CD4-positive, alpha-beta T cell treated with Interleukin-15 for 1 hour (primary cell): Measurements from ENCODE around the gene PLEKHG3.
A peak's percentile ranks its signal among the peaks of the same experiment; 100 is the strongest.

ENCODE experiments used
- DNase-seq: peaks from one replicate; pipeline ENCODE4 v3.0.0-alpha.2; 2020

Gene PLEKHG3

GRCh38 chr14:64708148-64709004 lies 4.2 kb downstream of the PLEKHG3 start:
- DNase-seq: peak; percentile 70

DNA sequence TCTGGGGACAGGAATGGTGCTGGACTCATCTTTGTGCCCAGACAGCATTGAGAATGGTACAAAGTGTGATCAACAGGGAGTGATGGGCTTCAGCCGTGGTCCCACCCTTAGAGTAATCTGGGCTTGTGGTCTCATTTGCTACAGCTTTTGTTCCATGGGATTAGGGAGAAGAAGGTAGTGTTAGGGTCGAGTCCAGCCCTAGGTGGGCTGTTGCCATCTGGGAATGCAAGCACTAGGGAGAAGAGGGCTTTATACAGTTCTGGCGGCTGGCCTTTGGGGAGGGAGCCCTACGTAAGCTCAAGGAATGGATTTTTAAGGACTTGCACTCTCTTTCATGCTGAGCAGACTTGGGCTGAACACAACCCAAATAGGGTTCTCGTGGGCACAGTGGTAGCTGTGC lies 4.9 kb downstream of the PLEKHG3 start:
- no peak for DNase-seq

DNA sequence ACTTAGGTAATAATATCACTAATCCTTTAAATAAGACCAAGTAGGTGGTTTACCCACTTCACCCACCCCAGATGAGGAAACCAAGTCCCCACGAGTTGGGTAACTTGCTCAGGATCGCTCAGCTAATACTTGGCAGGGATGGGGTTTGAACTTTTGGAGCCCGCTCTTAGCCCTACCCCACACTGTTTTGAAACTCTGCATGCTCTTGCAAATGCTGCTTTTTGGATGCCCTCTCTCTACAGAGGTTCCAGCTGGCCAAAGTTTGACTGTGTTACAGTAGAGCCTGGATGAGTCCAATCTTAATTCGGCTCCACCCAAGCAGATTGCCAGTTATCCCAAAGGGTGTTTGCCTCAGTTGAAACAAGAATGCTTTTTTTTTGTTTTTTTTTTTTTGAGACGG lies 6.8 kb downstream of the PLEKHG3 start:
- DNase-seq: no peak

GRCh38 chr14:64713677-64714076 lies 9.5 kb downstream of the PLEKHG3 start:
- no peak for DNase-seq

GRCh38 chr14:64714432-64715025 lies 10.3 kb downstream of the PLEKHG3 start:
- DNase-seq: no peak

DNA sequence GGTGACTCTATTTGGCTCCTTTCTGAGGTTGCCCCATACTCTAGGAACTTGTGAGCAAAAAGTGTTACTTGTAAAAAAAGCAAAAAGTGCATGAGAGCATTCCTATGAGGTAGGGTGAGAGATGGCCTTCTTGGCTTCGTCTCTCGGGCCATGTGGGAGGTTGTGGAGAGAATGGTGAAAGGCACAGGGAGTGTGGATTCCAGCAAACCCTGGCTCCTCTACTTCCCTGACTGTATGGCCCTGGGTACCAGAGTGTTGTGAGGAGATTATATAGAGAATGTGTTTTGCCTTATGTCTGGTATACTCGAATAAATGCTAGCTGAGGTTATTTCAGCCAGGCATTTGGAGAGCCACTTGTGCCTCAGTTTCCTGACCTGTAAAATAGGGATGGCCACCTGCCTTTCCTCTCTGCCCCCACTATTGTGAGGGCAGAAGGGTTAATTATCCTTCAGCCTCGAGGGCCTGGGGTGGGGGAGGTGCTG lies 11.0 kb downstream of the PLEKHG3 start:
- no peak for DNase-seq

DNA sequence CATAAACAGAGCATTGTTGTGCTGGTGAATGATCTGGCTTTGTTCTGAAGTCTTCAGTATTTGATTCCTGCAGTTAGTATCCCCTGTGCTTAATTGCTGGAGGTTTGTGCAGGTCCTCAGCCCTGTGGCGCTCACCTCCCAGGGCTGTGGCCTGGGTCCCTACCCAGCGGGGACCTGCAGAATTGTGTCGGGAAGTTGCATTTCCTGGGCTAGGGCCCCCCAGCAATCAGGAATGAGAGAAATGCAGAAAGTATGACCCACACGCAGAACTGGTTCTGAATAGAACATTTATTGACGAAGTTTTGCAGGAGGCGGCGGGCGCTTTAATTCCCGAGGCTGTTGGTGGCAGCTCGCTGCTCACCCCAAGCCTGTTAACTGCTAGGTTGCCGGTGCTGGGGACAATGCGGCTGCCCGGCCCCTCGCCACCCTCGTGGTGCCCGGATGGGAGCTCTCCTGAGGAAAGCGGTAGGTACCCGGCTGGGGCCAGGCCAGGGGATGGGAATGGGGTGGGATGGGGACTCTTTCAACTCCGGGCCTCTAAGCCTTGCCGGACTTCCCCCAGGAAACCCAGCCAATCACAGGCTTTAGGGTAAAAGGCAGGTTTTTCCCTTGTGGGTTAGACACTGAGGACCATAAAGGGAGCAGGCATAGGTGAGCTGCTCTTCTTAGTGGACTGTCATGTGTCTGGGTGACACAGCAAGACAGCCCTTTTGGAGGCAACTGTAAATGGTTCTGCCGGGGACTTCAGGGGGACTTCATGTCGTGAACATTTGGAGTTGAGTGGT lies 11.6 kb downstream of the PLEKHG3 start:
- no peak for DNase-seq

DNA sequence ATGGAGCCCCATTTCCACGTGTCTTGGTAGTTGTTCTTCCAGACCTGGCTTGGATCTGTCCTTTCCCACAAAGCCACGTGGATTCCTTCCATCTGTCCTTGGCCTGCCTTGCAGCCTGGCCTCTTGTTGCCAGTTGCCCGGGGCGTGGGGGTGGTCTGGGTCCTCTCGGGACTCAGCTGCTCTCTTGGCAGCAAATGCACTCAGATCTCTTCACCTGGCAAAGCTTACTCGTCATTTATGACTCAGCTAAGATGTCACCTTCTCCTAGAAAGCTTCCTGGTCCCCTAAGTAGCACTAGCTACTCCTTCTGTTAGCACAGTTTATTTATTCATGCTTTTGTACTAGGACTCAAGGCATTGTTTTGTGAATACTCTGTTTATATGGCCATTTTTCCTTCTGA lies 13.6 kb downstream of the PLEKHG3 start:
- DNase-seq: no peak

DNA sequence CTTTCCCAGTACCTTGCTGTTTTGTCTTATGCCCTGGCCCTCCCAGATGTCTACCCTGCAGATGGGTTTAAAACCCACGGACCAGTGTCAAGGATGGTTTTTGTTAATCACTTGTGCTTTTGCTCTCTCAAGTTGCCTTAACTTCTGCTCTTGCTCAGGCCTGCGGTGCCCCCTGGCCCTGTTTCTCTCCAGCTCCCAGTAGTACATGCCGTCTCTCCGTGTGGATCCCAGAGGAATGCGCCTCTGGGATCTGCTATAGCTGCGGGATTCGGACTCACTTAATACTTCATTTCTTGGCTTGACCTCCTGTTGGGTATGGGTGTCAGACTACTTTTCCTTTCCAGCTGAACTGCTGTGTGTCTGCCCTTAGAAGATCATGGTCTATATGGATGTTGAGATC lies 14.5 kb downstream of the PLEKHG3 start:
- no peak for DNase-seq

- no peak for DNase-seq
Observed at GRCh38 chr14:64719601-64720000, 15.4 kb downstream of the PLEKHG3 start.

- DNase-seq: no peak
Observed at GRCh38 chr14:64720131-64720576, 15.9 kb downstream of the PLEKHG3 start.

DNA sequence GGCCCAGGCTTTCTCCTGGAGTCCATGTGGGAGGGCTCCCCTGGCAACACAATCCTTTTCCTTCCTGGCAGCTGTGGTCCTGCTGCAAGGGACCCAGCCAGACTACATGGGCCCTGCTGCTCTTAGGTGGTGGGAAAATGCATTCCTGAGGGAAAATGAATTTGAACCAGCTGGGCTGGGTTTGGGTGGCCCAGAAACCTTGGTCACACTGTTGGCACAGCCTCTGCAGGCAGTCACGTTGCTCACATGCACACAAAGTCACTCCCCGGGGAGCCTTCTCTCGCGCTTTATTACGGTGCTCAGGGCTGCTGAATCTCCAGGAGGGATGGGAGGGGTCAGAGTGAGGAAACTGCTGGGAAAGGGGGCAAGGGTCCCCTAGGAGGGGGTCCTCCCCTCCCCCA lies 17.2 kb downstream of the PLEKHG3 start:
- DNase-seq: no peak

GRCh38 chr14:64721899-64722298 lies 17.7 kb downstream of the PLEKHG3 start:
- DNase-seq: no peak

GRCh38 chr14:64722842-64723447 lies 18.7 kb downstream of the PLEKHG3 start:
- DNase-seq: peak; percentile 37

GRCh38 chr14:64723691-64724577 lies 19.7 kb downstream of the PLEKHG3 start:
- no peak for DNase-seq

DNA sequence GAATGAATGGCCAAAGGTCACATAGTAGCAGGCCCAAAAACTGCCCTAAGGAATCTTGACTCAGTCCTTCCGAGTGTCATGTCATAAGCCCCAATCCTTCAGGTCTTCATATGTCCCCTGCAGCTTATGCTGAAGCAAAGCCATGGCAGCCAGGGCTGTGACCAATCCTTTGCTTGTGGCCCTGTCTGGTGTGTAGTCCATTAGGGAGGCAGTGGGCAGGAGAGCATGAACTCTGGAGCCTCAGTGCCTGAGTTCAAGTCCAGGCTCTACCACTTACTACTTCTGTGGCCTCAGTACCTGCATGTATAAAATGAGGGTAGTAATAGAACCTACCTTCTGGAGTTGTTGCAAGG lies 20.3 kb downstream of the PLEKHG3 start:
- no peak for DNase-seq

DNA sequence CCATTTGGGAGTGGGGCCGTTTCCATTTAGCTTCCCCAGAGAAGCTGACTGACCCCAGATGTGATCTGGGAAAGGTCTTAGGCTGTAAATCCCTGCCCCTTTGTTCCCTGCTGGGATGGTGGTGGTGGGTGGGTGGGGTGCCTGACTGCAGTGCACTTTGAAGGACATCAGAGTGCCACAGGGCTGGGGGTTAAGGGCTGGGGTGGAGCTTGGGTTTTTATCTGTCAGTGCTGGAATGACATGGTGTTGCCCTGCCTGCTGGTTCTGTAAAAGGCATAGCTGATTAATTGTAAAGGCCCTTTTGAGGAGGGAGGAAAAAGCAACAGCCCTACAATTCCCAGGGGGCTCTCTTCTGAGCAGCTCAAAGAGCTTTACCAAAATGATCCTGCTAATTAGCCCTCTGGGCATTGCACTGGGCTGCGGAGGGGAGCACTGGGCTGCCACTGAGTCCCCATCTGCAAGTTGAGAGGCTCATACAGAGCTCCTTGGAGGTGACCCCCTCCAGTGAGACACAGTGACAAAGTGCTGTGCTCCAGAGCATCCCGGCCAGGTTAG lies 21.1 kb downstream of the PLEKHG3 start:
- DNase-seq: no peak

GRCh38 chr14:64725879-64726584 lies 21.8 kb downstream of the PLEKHG3 start:
- no peak for DNase-seq

DNA sequence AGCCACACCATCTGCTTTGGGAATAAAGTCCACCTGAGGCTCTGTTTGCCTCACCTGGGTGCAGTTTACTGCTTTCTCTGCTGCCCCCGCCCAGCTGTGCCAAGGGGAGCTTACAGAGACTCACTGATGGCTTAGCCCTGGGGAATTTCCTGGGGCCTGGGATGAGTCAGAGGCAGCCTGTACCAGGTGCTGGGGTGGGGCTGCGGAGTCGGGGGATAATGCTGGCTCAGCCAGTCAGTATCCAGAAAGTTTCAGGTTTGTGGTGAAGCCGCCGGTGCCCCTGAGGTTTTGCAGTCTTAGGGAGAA lies 22.3 kb downstream of the PLEKHG3 start:
- no peak for DNase-seq

GRCh38 chr14:64727551-64728071 lies 23.4 kb downstream of the PLEKHG3 start:
- no peak for DNase-seq

- no peak for DNase-seq
Observed at GRCh38 chr14:64728106-64728505, 23.9 kb downstream of the PLEKHG3 start.
